Breast epithelium (tissue), 4 donors: ENCODE measurements around the gene LINC00237. TPM values are rescaled to one million over a fixed set of nuclear protein-coding genes. Genes with fewer than 3 reads are reported as not detected.

ENCODE experiments used
- DNase-seq, 2 donors: peaks; one replicate each; pipeline ENCODE4 v3.0.0-alpha.2; 2019; ENCODE audit warnings: low spot score in 2 of 2
- H3K27ac ChIP-seq, 2 donors: fragments of 200-600 bp; sonication (generic) in 1 of 2; one replicate each; pipeline ENCODE4 v1.5.1; 2016 to 2019; ENCODE audit warnings: mild to moderate bottlenecking in 1 of 2
- H3K27me3 ChIP-seq, 2 donors: fragments of 200-600 bp; sonication (generic) in 1 of 2; one replicate each; pipeline versions ENCODE4 v1.5.1 to v1.6.0; 2017 to 2019; ENCODE audit warnings: control low read depth in 1 of 2, mild to moderate bottlenecking in 1 of 2
- H3K36me3 ChIP-seq: fragments of 200-600 bp; one replicate; pipeline ENCODE4 v1.5.1; 2019
- H3K4me1 ChIP-seq, 2 donors: fragments of 200-600 bp; sonication (generic); one replicate each; pipeline ENCODE4 v1.5.1; 2016 to 2019; ENCODE audit warnings: control low read depth in 1 of 2
- H3K4me3 ChIP-seq, 3 donors: fragments of 200-600 bp; sonication (generic); 1 replicate in 2 of 3; 2 replicates in 1 of 3; pipeline ENCODE4 v1.5.1; 2016 to 2019; ENCODE audit warnings: mild to moderate bottlenecking in 3 of 3, moderate library complexity in 2 of 3
- H3K9me3 ChIP-seq, 2 donors: fragments of 200-600 bp; sonication (generic) in 1 of 2; one replicate each; pipeline ENCODE4 v1.5.1; 2016 to 2019; ENCODE audit warnings: control low read depth in 1 of 2
- POLR2A ChIP-seq: fragments of 450-650 bp; IDR thresholded peaks from one replicate; pipeline ENCODE4 v1.6.1; 2016; ENCODE audit warnings: antibody characterized with exemption, mild to moderate bottlenecking, moderate library complexity
- POLR2AphosphoS5 ChIP-seq, 3 donors: sonication (generic); formaldehyde crosslinking; IDR thresholded peaks; one replicate each; pipeline ENCODE4 v1.6.1; 2017; ENCODE audit warnings: antibody characterized with exemption in 3 of 3
- intact Hi-C: fragments of 100-400 bp; cut with DNase I; formaldehyde crosslinking; loops from one replicate; pipeline ENCODE4 v1.15.1; 2023; ENCODE audit warnings: low total_unique reads
- total RNA-seq, 3 donors: library from RNA; depleted of rRNA; stranded (reverse); fragments of >200 nt; gene quantifications; one replicate each; pipeline ENCODE4 v1.1.0, GENCODE V29; 2016
- TF ChIP-seq, protein P1 (sequence below), 3 donors: fragments of 450-650 bp; IDR thresholded peaks; one replicate each; pipeline ENCODE4 v1.5.1; 2016 to 2017; ENCODE audit warnings: antibody characterized with exemption in 3 of 3, mild to moderate bottlenecking in 3 of 3, moderate library complexity in 3 of 3

The LINC00237 gene
- not detected for total RNA-seq

DNA sequence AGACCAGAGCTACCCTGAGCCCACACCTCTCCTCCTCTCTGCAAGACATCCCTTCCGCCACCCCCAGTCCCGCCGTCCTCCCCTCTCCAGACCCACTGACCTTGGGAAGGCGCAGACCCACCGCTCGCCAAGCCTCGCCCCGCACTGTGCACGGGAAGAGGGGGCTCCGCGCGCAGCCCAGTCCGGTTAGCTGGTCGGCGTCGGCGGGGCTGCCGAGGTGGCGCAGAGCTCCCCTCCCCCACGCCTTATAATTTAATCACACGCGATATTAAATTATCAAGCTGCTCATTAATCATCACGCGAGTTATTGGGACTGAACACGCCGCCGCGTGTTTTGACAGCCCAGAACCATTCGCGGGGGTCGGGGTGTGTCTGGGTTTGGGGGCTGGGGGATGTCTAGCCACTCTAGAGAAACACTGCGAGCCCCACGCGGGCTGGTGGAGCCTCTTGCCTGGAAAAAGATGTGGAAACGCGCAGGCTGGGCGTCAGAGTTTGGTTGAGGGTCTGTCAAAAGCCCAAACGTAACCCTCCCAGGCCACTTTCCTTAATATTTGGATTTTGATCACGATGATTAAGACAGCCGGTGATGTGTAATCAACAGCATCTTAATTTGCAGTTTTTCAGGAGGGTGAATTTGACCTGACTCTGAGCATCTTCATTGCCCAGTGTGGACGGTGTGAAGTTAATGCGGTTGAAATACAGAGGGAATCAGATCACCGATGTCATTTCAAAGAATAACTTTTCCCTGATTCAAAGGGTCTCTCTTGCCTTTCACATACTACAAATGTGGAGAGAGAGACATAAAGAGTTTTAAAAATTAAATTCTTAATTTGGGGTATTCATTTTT is at the start of gene LINC00237:
TSS of gene LINC00237 (minus strand) at position 188 of the 847 bp plus-strand sequence.
- peaks cover 0 to 17% of the 10 kb centered on the region in 2 donors for H3K4me1 ChIP-seq
- no peaks in the 10 kb centered on the region for H3K9me3 ChIP-seq
- peaks cover 4 to 65% of the 10 kb centered on the region in 2 donors for H3K27me3 ChIP-seq
- TF ChIP-seq POLR2A: no peak
- no peak for TF ChIP-seq POLR2AphosphoS5 (IDR thresholded peaks at IDR 0.05)
- TF ChIP-seq, protein P1, sequence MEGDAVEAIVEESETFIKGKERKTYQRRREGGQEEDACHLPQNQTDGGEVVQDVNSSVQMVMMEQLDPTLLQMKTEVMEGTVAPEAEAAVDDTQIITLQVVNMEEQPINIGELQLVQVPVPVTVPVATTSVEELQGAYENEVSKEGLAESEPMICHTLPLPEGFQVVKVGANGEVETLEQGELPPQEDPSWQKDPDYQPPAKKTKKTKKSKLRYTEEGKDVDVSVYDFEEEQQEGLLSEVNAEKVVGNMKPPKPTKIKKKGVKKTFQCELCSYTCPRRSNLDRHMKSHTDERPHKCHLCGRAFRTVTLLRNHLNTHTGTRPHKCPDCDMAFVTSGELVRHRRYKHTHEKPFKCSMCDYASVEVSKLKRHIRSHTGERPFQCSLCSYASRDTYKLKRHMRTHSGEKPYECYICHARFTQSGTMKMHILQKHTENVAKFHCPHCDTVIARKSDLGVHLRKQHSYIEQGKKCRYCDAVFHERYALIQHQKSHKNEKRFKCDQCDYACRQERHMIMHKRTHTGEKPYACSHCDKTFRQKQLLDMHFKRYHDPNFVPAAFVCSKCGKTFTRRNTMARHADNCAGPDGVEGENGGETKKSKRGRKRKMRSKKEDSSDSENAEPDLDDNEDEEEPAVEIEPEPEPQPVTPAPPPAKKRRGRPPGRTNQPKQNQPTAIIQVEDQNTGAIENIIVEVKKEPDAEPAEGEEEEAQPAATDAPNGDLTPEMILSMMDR (IDR thresholded peaks at IDR 0.05): no peak
- DNase-seq: no peak
- H3K36me3 ChIP-seq: no peaks in the 10 kb centered on the region
- intact Hi-C loops: no loop called here
- H3K27ac ChIP-seq: no peak within 1 kb of the TSS
- H3K4me3 ChIP-seq: peak within 1 kb of the TSS; percentile 14 to 53 (median 23)

DNA sequence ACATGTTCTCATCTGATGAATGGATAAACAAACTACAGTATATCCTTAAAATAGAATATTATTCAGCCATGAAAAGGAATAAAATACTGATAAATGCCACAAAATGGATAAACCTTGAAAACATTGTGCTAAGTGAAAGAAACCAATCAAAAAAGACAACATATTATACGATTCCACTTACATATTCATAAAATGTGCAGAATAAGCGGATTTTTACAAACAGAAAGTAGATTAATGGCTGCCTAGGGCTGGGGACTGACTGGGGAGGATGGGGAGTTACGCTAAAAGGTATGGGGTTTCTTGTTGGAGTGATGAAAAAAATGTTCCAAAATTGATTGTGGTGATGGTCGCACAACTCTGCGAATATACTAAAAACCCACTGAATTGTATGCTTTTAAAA is 49.1 kb upstream of the LINC00237 start:
- H3K9me3 ChIP-seq: no peaks in the 10 kb centered on the region
- DNase-seq: no peak
- no peaks in the 10 kb centered on the region for H3K36me3 ChIP-seq
- no peaks in the 10 kb centered on the region for H3K4me1 ChIP-seq
- no peak overlapping the region for H3K27ac ChIP-seq
- no peaks in the 10 kb centered on the region for H3K27me3 ChIP-seq
- TF ChIP-seq POLR2A (no peak), POLR2AphosphoS5 (IDR thresholded peaks at IDR 0.05) (no peak)
- TF ChIP-seq, protein P1 (IDR thresholded peaks at IDR 0.05): no peak
- intact Hi-C loops: no loop called here
- H3K4me3 ChIP-seq: no peak overlapping the region

DNA sequence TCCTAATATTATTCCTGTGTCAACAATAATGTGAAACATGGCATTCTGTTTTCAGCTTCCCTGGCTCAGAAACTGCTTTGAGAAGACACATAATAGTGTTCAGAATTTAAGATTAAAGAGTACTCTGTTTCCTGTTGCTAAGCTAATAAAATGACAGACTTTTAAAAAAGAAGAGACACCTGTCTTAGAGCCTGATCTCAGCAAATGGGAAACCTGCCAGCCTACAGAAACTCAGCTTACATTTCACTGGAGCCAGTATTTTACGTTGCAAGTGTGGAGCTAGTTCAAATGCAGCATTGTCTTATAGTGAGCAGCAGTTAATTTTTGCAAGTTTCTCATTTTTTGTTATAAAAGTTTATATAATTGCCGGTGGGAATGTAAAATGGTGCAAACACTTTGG is 48.5 kb upstream of the LINC00237 start:
- no peak overlapping the region for H3K4me3 ChIP-seq
- no peaks in the 10 kb centered on the region for H3K9me3 ChIP-seq
- no peaks in the 10 kb centered on the region for H3K4me1 ChIP-seq
- H3K27me3 ChIP-seq: no peaks in the 10 kb centered on the region
- no peak overlapping the region for H3K27ac ChIP-seq
- no peak for TF ChIP-seq POLR2A
- TF ChIP-seq, protein P1 (IDR thresholded peaks at IDR 0.05): no peak
- TF ChIP-seq POLR2AphosphoS5 (IDR thresholded peaks at IDR 0.05): no peak
- H3K36me3 ChIP-seq: no peaks in the 10 kb centered on the region
- no peak for DNase-seq
- intact Hi-C loops: no loop called here

DNA sequence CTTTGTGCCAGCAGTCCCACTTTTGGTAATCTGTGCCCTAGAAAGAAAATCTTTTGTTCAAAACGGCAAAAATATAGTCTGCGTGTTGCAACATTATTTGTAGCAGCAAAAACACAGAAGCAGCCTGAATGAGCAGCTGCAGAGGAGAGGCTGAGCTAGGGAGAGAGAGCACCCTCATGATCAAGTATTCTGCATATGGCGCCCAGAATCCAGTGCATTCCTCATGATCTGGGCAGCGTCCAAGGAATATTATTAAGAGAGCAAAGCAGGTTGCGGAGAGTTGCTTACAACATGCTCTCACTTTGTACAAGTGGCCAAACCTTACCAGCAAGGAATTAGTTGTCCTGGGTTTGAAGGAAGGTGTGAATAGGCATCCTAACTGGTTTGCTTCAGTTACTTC is 45.6 kb upstream of the LINC00237 start:
- H3K27me3 ChIP-seq: no peaks in the 10 kb centered on the region
- TF ChIP-seq, protein P1 (IDR thresholded peaks at IDR 0.05): no peak
- no peak for TF ChIP-seq POLR2A
- no peak for TF ChIP-seq POLR2AphosphoS5 (IDR thresholded peaks at IDR 0.05)
- H3K4me3 ChIP-seq: no peak overlapping the region
- H3K36me3 ChIP-seq: no peaks in the 10 kb centered on the region
- intact Hi-C loops: no loop called here
- no peak overlapping the region for H3K27ac ChIP-seq
- no peaks in the 10 kb centered on the region for H3K4me1 ChIP-seq
- DNase-seq: no peak
- H3K9me3 ChIP-seq: no peaks in the 10 kb centered on the region

DNA sequence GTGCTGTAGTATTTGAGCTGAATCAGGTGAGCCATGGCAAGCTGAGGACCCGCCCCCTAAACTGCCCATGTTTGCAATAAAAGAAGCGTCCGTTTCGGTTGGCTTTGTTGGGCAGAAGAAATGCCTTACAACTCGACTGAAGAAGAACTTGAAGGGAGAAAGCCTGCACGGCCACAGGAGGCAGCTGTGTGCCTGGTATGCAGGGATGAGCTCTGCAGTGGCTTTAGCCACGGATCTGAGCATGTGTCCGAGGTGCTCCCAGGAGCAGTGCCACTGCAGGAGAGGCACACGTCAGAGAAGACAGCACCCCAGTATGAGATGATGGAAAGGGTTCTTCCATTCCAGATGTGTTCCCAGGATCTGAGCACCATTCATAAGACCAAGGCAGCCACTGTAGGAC is 43.2 kb upstream of the LINC00237 start:
- Histone ChIP-seq H3K4me1 (no peaks in the 10 kb centered on the region), H3K27me3 (no peaks in the 10 kb centered on the region), H3K27ac (no peak overlapping the region), H3K9me3 (no peaks in the 10 kb centered on the region), H3K4me3 (no peak overlapping the region), H3K36me3 (no peaks in the 10 kb centered on the region)
- no peak for DNase-seq
- intact Hi-C loops: no loop called here
- no peak for TF ChIP-seq POLR2A
- TF ChIP-seq, protein P1 (IDR thresholded peaks at IDR 0.05): no peak
- no peak for TF ChIP-seq POLR2AphosphoS5 (IDR thresholded peaks at IDR 0.05)
